22Rv1 (cell line): ENCODE measurements around the gene IFT88.

Experiments used
- ZFX ChIP-seq: fragments of 450-650 bp; IDR thresholded peaks from 2 replicates; pipeline ENCODE4 v1.6.1; 2017; ENCODE audit warnings: antibody characterized with exemption, borderline replicate concordance
- TF ChIP-seq, protein P1 (sequence below): fragments of 450-650 bp; IDR thresholded peaks from 2 replicates; pipeline ENCODE4 v1.5.1; 2017; ENCODE audit warnings: mild to moderate bottlenecking

DNA sequence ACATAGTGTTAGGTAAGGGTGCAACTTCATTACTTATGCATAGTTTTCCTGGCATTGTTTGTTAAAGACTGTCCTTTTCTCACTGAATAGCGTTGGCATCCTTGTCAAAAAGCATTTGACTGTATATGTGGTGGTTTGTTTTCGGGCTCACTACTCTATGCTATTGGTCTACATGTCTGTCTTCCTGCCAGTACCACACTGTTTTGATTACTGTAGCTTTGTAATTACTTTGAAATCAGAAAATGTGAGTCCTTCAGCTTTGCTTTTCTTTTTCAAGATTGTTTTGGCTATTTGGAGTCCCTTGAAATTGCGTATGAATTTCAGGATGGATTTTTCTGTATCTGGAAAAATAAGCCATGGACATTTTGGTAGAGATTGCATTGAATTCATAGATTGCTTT is 56.0 kb downstream of the IFT88 start:
- TF ChIP-seq, protein P1, sequence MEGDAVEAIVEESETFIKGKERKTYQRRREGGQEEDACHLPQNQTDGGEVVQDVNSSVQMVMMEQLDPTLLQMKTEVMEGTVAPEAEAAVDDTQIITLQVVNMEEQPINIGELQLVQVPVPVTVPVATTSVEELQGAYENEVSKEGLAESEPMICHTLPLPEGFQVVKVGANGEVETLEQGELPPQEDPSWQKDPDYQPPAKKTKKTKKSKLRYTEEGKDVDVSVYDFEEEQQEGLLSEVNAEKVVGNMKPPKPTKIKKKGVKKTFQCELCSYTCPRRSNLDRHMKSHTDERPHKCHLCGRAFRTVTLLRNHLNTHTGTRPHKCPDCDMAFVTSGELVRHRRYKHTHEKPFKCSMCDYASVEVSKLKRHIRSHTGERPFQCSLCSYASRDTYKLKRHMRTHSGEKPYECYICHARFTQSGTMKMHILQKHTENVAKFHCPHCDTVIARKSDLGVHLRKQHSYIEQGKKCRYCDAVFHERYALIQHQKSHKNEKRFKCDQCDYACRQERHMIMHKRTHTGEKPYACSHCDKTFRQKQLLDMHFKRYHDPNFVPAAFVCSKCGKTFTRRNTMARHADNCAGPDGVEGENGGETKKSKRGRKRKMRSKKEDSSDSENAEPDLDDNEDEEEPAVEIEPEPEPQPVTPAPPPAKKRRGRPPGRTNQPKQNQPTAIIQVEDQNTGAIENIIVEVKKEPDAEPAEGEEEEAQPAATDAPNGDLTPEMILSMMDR: no peak
- no peak for TF ChIP-seq ZFX
